ENCODE measurements around the gene DDR2.
"Not testable (repeated sequence)": the region's sequence is repeated elsewhere in the genome, so short reads cannot be mapped to it uniquely, and the experiment has no call there.

DDR2 gene

GRCh38 chr1:162725301-162725837 is 93.1 kb downstream of the DDR2 start:
- no peak for DNase-seq (ENCODE audit: low spot score)

GRCh38 chr1:162726555-162726954 is 94.3 kb downstream of the DDR2 start:
- no peak for DNase-seq (ENCODE audit: low spot score)

DNA sequence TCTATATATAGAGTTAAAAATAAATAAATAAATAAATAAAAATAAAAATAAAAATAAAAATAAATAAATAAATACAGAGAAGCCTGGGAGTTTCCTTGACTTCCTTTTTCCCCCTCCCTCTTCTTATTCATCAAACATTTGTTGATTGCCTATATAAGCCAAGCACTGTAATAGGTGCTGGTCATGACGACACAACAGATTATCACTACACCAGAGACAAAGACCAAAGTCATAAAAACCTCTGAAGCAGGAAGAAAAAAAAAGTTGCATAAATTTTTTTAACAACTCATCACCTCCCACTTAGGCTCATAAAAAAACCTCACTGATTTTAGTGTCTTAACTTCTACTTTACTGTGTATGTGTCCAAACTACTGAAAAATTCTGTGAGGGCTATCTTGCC is 95.2 kb downstream of the DDR2 start:
- DNase-seq (ENCODE audit: low spot score), result not testable (repeated sequence)

DNA sequence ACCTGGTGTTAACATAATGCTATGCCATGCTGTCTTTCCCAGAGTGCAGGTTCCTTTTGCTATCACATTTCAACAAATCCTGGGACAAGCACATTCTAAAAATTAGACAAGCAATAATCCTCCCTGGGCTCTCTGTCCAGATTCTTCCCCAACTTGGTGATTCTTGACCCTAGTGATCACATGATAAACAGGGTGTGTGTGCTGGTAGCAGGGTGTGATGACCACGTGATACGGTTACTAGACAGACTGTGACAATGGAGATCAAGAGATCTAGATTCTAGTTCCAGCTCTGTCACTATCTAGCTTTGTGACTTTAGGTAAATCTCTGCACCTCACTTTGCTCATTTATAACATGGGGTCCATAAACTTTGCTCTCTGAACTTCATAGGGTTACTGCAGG is 96.3 kb downstream of the DDR2 start:
- DNase-seq (ENCODE audit: low spot score), result no peak

- DNase-seq (ENCODE audit: low spot score), result not testable (repeated sequence)
Observed at GRCh38 chr1:162729195-162729774, 97.0 kb downstream of the DDR2 start.

DNA sequence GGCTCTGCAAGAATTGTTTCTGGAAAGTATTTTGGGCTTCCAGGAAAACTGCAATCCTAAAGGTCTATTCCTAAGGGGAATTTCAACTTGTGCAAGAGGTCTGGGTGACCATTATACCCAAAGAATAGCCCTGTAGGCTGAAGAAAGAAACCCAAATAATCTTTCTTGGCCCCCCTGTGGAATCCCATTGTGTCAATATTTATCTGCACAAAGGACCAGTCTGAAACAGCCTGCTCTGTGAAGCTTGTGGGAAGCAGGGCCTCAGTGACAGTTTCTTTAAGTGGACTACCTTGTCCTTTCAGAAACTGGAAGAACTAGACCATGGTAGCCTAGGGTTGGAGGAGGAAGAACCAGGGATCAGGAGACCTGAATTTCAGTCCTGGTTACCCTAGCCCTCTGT is 99.8 kb downstream of the DDR2 start:
- no peak for DNase-seq (ENCODE audit: low spot score)

DNA sequence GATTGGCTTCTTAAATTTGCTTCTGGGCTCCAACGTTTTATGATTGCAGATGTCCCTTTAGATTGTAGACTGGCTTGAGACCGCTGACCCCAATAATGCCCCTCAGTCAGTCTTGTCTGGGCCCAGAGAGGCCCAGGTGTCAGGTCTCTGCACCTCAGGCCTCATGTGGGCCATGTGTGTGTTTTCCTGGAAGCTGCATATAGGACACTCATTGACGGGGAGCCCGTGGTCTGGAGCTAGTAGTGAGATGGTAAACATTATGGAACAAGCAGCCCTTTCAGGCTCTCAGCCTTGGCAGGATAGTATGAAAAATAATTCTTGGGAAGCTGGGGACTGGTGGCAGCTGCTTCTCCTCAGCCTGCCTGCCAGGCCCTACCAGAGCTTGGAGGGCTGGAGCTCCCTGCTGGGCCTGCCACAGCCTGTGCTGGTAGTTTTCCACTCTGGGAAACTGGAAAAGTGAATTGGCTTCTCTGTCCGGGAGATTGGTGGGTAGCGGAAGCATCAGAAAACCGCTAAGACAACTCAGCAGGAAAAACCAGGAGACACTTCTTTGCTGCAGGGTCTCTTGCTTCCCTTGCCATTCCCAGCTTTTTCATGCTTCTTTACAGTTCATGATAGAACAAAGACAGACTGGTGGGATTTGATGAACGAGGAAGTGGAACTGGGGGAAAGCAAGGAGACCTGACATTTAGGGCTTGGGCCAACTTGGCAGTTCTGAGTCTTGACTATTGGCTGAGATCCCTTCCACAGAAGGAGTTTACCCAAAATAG is 100.5 kb downstream of the DDR2 start:
- no peak for DNase-seq (ENCODE audit: low spot score)

DNA sequence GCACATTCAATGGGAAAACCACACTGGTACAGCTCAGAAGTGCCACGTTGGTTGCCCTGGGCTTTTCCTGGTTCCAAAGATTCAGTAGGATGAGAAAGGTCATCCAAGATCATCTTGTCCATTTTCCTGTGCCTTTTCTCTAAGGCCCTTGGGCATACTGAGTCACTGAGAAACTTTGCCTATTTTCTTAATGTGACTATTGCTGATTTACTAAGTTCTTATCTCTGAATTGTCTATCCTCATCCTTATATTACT is 101.0 kb downstream of the DDR2 start:
- DNase-seq (ENCODE audit: low spot score), result no peak

DNA sequence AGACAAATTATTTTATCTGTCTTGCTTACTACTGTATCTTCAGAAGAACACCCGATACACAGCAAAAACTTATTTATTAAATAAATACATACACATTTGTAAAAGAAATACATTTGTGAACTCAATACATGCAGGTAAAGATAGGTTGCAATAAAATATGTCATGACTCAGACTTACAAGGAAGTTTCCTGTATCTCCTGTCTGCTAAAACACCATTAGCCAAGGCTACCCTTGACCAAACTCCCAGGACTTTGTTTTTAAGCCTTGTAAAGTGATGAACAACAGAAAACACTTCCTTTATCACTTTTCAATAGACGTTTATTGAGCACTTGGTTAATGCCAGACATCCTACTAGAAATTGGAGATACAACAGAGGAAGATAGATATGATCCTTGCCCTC is 101.8 kb downstream of the DDR2 start:
- DNase-seq (ENCODE audit: low spot score), result no peak

GRCh38 chr1:162736184-162736583 is 103.9 kb downstream of the DDR2 start:
- no peak for DNase-seq (ENCODE audit: low spot score)

- DNase-seq (ENCODE audit: low spot score), result no peak
Observed at GRCh38 chr1:162736633-162737067, 104.4 kb downstream of the DDR2 start.

GRCh38 chr1:162740755-162741154 is 108.5 kb downstream of the DDR2 start:
- DNase-seq (ENCODE audit: low spot score), result no peak

DNA sequence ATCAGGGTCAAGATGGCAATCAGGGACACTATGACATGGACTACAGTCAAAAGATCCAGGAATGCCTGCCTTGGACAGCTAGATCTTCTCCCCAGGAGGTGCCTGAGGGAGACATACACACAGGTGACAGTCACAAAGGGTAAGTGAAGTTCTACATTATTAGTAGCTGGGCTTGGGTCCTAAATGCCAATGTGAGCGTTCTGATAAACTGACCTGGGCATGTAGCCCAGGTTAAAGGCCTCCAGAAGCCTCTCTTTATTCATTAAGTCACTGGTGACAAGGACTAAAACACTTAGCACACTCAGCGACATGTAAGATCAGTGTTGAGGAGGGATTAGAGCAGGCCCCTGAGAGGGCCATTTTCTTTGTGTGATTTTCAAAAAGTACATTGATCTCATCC is 109.3 kb downstream of the DDR2 start:
- no peak for DNase-seq (ENCODE audit: low spot score)

GRCh38 chr1:162746264-162746942 is 114.1 kb downstream of the DDR2 start:
- DNase-seq (ENCODE audit: low spot score), result not testable (repeated sequence)

DNA sequence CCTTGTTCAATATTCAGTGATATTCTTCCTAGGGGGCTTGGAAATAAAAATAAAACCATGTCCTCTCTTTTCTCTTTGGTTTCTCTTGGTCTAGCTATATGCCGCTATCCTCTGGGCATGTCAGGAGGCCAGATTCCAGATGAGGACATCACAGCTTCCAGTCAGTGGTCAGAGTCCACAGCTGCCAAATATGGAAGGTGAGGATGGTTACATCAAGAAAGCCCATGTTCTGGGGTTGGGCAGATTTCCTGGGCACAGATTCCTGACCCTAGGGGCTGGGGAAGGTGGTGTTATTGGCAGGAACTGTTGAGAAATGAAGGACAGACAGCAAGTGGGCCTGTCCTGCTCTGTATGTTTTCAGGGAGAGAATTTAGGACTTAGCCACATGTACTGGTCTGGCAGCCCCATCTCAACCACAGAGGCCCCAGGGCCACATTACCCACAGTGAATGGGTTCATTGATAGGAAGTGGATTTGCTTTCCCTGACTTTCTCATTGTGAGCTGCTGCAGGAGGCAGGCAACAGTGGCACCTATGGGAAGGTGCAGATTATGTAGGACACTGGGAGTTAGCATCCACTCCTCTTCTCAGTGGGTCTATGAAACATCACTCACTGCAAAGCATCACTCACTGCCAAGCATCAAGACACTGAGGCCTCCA is 120.9 kb downstream of the DDR2 start:
- DNase-seq (ENCODE audit: low spot score), result no peak

DNA sequence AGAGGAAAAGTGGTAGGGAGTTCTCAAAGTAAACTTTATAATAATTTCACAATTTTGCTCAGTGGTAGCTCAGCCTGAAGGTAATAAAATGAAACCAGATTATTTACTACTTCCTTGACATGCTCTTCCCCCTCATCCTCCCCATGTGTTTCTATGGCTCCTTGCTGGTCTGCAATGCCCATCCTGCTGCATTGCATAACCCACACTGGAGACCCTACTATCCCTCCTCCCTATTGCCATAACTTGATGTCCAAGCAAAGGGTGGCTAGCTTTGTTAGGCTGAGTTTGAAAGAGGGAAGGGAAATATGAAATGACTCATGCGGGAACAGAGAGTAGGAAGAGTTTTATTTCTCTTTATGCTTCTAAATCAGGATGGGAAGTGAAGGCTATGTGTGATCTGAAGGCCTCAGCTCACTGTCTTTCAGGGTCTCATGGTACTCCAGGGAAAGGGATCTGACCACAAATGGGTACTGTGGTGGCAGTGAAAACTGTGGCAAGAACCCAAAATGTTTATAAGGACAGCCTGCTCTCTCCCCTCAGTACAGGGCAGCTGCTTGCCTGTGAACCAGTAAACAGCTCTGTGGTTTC is 121.8 kb downstream of the DDR2 start:
- DNase-seq (ENCODE audit: low spot score), result no peak

- no peak for DNase-seq (ENCODE audit: low spot score)
Observed at GRCh38 chr1:162755306-162755705, 123.0 kb downstream of the DDR2 start.

- DNase-seq (ENCODE audit: low spot score), result no peak
Observed at GRCh38 chr1:162756523-162756922, 124.3 kb downstream of the DDR2 start.

DNA sequence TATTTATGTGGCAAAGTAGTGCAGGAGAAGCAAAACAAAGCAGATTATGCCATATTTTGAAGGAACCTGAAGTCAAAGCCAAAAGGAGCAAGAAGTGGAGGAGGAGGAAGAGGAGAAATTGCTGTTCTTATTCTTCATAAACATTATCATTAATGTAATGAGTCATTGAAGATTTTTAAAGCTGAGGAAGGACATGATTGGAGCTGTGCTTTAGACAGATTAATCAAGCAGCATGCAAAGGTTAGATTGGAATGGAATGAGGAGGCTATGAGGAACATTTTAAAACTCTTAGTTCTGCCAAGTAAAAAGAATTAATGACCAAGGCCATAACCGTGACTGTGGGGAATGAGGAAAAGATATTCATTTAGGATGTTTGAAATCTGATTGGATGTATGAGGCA is 125.2 kb downstream of the DDR2 start:
- no peak for DNase-seq (ENCODE audit: low spot score)

- DNase-seq (ENCODE audit: low spot score), result peak; percentile 17
Observed at GRCh38 chr1:162765788-162766187, 133.5 kb downstream of the DDR2 start.

GRCh38 chr1:162772571-162773154 is 140.4 kb downstream of the DDR2 start:
- DNase-seq (ENCODE audit: low spot score), result no peak

DNA sequence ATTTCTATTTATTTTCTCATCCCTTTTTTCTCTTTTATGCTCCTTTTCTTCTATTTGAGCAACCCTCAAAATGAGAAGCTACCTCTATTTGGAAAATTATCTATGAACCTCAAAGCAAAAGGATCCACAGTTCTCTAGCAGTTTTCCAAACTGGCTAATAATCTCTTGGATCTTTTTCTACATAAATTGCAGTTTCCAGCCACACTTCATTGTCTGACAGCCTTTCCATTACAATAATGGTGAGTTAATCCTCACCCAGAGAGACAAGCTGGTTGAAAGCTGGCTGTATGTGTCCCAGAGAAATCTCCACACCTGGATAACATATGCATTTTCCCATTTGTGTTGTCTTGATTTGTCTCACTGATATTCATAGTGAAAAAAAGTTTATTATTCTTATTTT is 141.7 kb downstream of the DDR2 start:
- no peak for DNase-seq (ENCODE audit: low spot score)
